ENCODE measurements around the gene LUM.
"Not testable (repeated sequence)": the region's sequence is repeated elsewhere in the genome, so short reads cannot be mapped to it uniquely, and the experiment has no call there.

The LUM gene

GRCh38 chr12:91091916-91092715 lies 19.2 kb downstream of the LUM start:
- TF ChIP-seq CTCF (IDR thresholded peaks at IDR 0.05; ENCODE audit: insufficient read depth, low read length, poor library complexity, severe bottlenecking) = no peak
- DNase-seq (ENCODE audit: extremely low read depth, insufficient read length) = no peak

GRCh38 chr12:91089953-91090352 lies 21.3 kb downstream of the LUM start:
- not testable (repeated sequence) for H3K27me3 ChIP-seq (replicated peaks; ENCODE audit: control insufficient read depth, insufficient read depth, low read length); DNase-seq (ENCODE audit: extremely low read depth, insufficient read length); H3K36me3 ChIP-seq (ENCODE audit: control insufficient read depth, insufficient read depth, low read length); H3K4me3 ChIP-seq (replicated peaks; ENCODE audit: low read depth, low read length)

More at GRCh38 chr12:91091916-91092715, 19.2 kb downstream of the LUM start:
- Histone ChIP-seq H3K4me3 (replicated peaks; ENCODE audit: low read depth, low read length) (no peak overlapping the region), H3K27me3 (replicated peaks; ENCODE audit: control insufficient read depth, insufficient read depth, low read length) (no peaks in the 10 kb centered on the region), H3K36me3 (ENCODE audit: control insufficient read depth, insufficient read depth, low read length) (no peaks in the 10 kb centered on the region)

GRCh38 chr12:91080041-91080440 lies 31.3 kb downstream of the LUM start:
- TF ChIP-seq CTCF (IDR thresholded peaks at IDR 0.05; ENCODE audit: insufficient read depth, low read length, poor library complexity, severe bottlenecking) = no peak
- no peaks in the 10 kb centered on the region for H3K27me3 ChIP-seq (replicated peaks; ENCODE audit: control insufficient read depth, insufficient read depth, low read length)
- H3K4me3 ChIP-seq (replicated peaks; ENCODE audit: low read depth, low read length) = no peak overlapping the region
- H3K36me3 ChIP-seq (ENCODE audit: control insufficient read depth, insufficient read depth, low read length) = no peaks in the 10 kb centered on the region
- DNase-seq (ENCODE audit: extremely low read depth, insufficient read length) = no peak

- TF ChIP-seq CTCF (IDR thresholded peaks at IDR 0.05; ENCODE audit: insufficient read depth, low read length, poor library complexity, severe bottlenecking) = no peak
- no peak overlapping the region for H3K4me3 ChIP-seq (replicated peaks; ENCODE audit: low read depth, low read length)
- no peak for DNase-seq (ENCODE audit: extremely low read depth, insufficient read length)
- H3K27me3 ChIP-seq (replicated peaks; ENCODE audit: control insufficient read depth, insufficient read depth, low read length) = no peaks in the 10 kb centered on the region
- H3K36me3 ChIP-seq (ENCODE audit: control insufficient read depth, insufficient read depth, low read length) = no peaks in the 10 kb centered on the region
Observed at GRCh38 chr12:91078501-91078900, 32.8 kb downstream of the LUM start.

- TF ChIP-seq CTCF (IDR thresholded peaks at IDR 0.05; ENCODE audit: insufficient read depth, low read length, poor library complexity, severe bottlenecking) = no peak
- no peak for DNase-seq (ENCODE audit: extremely low read depth, insufficient read length)
- H3K4me3 ChIP-seq (replicated peaks; ENCODE audit: low read depth, low read length) = no peak overlapping the region
Observed at GRCh38 chr12:91077228-91077954, 33.9 kb downstream of the LUM start.

GRCh38 chr12:91074851-91075250 lies 36.4 kb downstream of the LUM start:
- Histone ChIP-seq H3K4me3 (replicated peaks; ENCODE audit: low read depth, low read length) (no peak overlapping the region), H3K36me3 (ENCODE audit: control insufficient read depth, insufficient read depth, low read length) (no peaks in the 10 kb centered on the region), H3K27me3 (replicated peaks; ENCODE audit: control insufficient read depth, insufficient read depth, low read length) (no peaks in the 10 kb centered on the region)
- no peak for TF ChIP-seq CTCF (IDR thresholded peaks at IDR 0.05; ENCODE audit: insufficient read depth, low read length, poor library complexity, severe bottlenecking)
- no peak for DNase-seq (ENCODE audit: extremely low read depth, insufficient read length)

More at GRCh38 chr12:91077228-91077954, 33.9 kb downstream of the LUM start:
- H3K27me3 ChIP-seq (replicated peaks; ENCODE audit: control insufficient read depth, insufficient read depth, low read length) = no peaks in the 10 kb centered on the region
- no peaks in the 10 kb centered on the region for H3K36me3 ChIP-seq (ENCODE audit: control insufficient read depth, insufficient read depth, low read length)

Data from GM06990 (cell line).